SK-N-SH (cell line): ENCODE results near the gene GLIPR1L2. TPM values are rescaled to one million over a fixed set of nuclear protein-coding genes. Genes with fewer than 3 reads are reported as not detected.

ENCODE experiments used
- CTCF ChIA-PET: fragments of 300-600, 350-600 bp; formaldehyde crosslinking; extraction: SDS; loops from one replicate; lab custom pipeline; 2021; lab: Yijun Ruan, JAX
- POLR2A ChIA-PET: fragments of 350-600 bp; sonication (Branson Sonifier 250); formaldehyde crosslinking; extraction: SDS; loops from one replicate; lab custom pipeline; 2020; ENCODE audit warnings: antibody characterized with exemption, inconsistent platforms; lab: Yijun Ruan, JAX
- DNase-seq: peaks from one replicate; pipeline ENCODE4 v3.0.0; 2012
- H2AFZ ChIP-seq: fragments of 200-600 bp; sonication (generic); 2 replicates; pipeline ENCODE4 v1.8.1; 2016; ENCODE audit warnings: antibody characterized with exemption, mild to moderate bottlenecking, low read depth
- H3F3A ChIP-seq: fragments of 200-600 bp; sonication (generic); replicated peaks from 2 replicates; pipeline ENCODE3; 2016; ENCODE audit warnings: antibody characterized with exemption, mild to moderate bottlenecking; ENCODE audit not compliant: insufficient read depth
- H3K27ac ChIP-seq, 2 experiments: fragments of 200-500 bp in 1 of 2; fragments of 200-600 bp in 1 of 2; sonication (Bioruptor generic) in 1 of 2; sonication (generic), shearing (Covaris generic) in 1 of 2; 2 replicates each; pipeline versions ENCODE4 v1.5.1 to v1.6.1; 2014 to 2016; ENCODE audit warnings: low read depth in 2 of 2, inconsistent platforms in 1 of 2, low read length in 1 of 2, mild to moderate bottlenecking in 1 of 2, mixed read lengths in 1 of 2
- H3K27me3 ChIP-seq: fragments of 200-600 bp; sonication (generic), shearing (Covaris generic); 2 replicates; pipeline ENCODE4 v1.6.1; 2016; ENCODE audit warnings: mixed run types; ENCODE audit not compliant: insufficient read depth
- H3K36me3 ChIP-seq, 2 experiments: fragments of 200-500 bp in 1 of 2; fragments of 200-600 bp in 1 of 2; sonication (Bioruptor generic) in 1 of 2; sonication (generic) in 1 of 2; replicated peaks in 1 of 2; 2 replicates each; pipeline versions ENCODE3 to v1.5.1; 2014 to 2016; ENCODE audit warnings: low read length in 1 of 2, mild to moderate bottlenecking in 1 of 2; ENCODE audit not compliant: insufficient read depth in 2 of 2, control insufficient read depth in 1 of 2
- H3K4me1 ChIP-seq, 2 experiments: fragments of 200-500 bp in 1 of 2; fragments of 200-600 bp in 1 of 2; sonication (Bioruptor generic) in 1 of 2; sonication (generic), shearing (Covaris generic) in 1 of 2; 2 replicates each; pipeline versions ENCODE4 v1.5.1 to v1.6.1; 2014 to 2016; ENCODE audit warnings: low read depth in 1 of 2, low read length in 1 of 2, mixed run types in 1 of 2; ENCODE audit not compliant: insufficient read depth in 2 of 2, control insufficient read depth in 1 of 2
- H3K4me2 ChIP-seq: fragments of 200-600 bp; sonication (generic), shearing (Covaris generic); 2 replicates; pipeline ENCODE4 v1.6.1; 2017; ENCODE audit warnings: mixed run types
- H3K4me3 ChIP-seq, 2 experiments: fragments of 200-500 bp in 1 of 2; fragments of 200-600 bp in 1 of 2; sonication (Bioruptor generic) in 1 of 2; sonication (generic), shearing (Covaris generic) in 1 of 2; 2 replicates each; pipeline versions ENCODE4 v1.5.1 to v1.8.1; 2014 to 2016; ENCODE audit warnings: low read depth in 2 of 2, inconsistent platforms in 1 of 2, low read length in 1 of 2, mild to moderate bottlenecking in 1 of 2, mixed read lengths in 1 of 2, moderate library complexity in 1 of 2
- H3K79me2 ChIP-seq: fragments of 200-600 bp; sonication (generic); 2 replicates; pipeline ENCODE4 v1.8.1; 2017; ENCODE audit warnings: mild to moderate bottlenecking; ENCODE audit not compliant: insufficient read depth
- H3K9ac ChIP-seq: fragments of 200-600 bp; sonication (generic); 2 replicates; pipeline ENCODE4 v1.6.1; 2017; ENCODE audit warnings: mixed run types
- H3K9me2 ChIP-seq: fragments of 200-600 bp; sonication (generic); 2 replicates; pipeline ENCODE4 v1.6.1; 2017; ENCODE audit warnings: mixed run types
- H3K9me3 ChIP-seq: fragments of 200-600 bp; sonication (generic); 2 replicates; pipeline ENCODE4 v1.6.1; 2017; ENCODE audit warnings: mixed run types, mild to moderate bottlenecking, moderate library complexity
- H4K20me1 ChIP-seq: fragments of 200-600 bp; sonication (generic); 2 replicates; pipeline ENCODE4 v1.6.1; 2017; ENCODE audit warnings: mild to moderate bottlenecking, mixed run types; ENCODE audit not compliant: insufficient read depth
- CHD2 ChIP-seq: fragments of 150-350 bp; IDR thresholded peaks from 2 replicates; pipeline ENCODE4 v1.6.1; 2018; ENCODE audit warnings: low read length; ENCODE audit not compliant: partially characterized antibody
- FOXJ3 ChIP-seq: sonication (generic); formaldehyde crosslinking; IDR thresholded peaks from 2 replicates; pipeline ENCODE4 v1.5.1; 2020; ENCODE audit warnings: mild to moderate bottlenecking, missing genetic modification reagents
- FOXM1 ChIP-seq: IDR thresholded peaks from 2 replicates; pipeline ENCODE4 v1.4.0; 2012; ENCODE audit warnings: low read depth, mild to moderate bottlenecking
- GABPA ChIP-seq: IDR thresholded peaks from 2 replicates; pipeline ENCODE4 v1.4.0; 2012; ENCODE audit warnings: low read depth, mild to moderate bottlenecking
- IRF3 ChIP-seq: fragments of 150-350 bp; IDR thresholded peaks from 2 replicates; pipeline ENCODE4 v1.6.1; 2016; ENCODE audit warnings: mild to moderate bottlenecking, low read depth, low read length
- JUND ChIP-seq: IDR thresholded peaks from 2 replicates; pipeline ENCODE4 v1.4.0; 2012
- MAX ChIP-seq: IDR thresholded peaks from 2 replicates; pipeline ENCODE4 v1.4.0; 2012; ENCODE audit warnings: low read depth
- MEF2A ChIP-seq: IDR thresholded peaks from 2 replicates; pipeline ENCODE4 v1.4.0; 2012; ENCODE audit warnings: low read depth, borderline replicate concordance
- MXI1 ChIP-seq: IDR thresholded peaks from 2 replicates; pipeline ENCODE4 v1.6.1; 2012; ENCODE audit warnings: mild to moderate bottlenecking, low read depth, low read length, improper control_type of control experiment
- PBX3 ChIP-seq: IDR thresholded peaks from 2 replicates; pipeline ENCODE4; 2012
- POLR2AphosphoS5 ChIP-seq: IDR thresholded peaks from 2 replicates; pipeline ENCODE4 v1.6.1; 2012; ENCODE audit warnings: low read depth, low read length
- RCOR1 ChIP-seq: fragments of 150-350 bp; IDR thresholded peaks from 2 replicates; pipeline ENCODE4 v1.6.1; 2017; ENCODE audit warnings: antibody characterized with exemption, low read length
- RFX5 ChIP-seq: IDR thresholded peaks from 2 replicates; pipeline ENCODE4 v1.6.1; 2012; ENCODE audit warnings: mild to moderate bottlenecking, improper control_type of control experiment, low read length
- RXRA ChIP-seq: IDR thresholded peaks from 2 replicates; pipeline ENCODE4 v1.4.0; 2012; ENCODE audit warnings: low read depth, mild to moderate bottlenecking, borderline replicate concordance
- SMC3 ChIP-seq: IDR thresholded peaks from 2 replicates; pipeline ENCODE4 v1.6.1; 2012; ENCODE audit warnings: low read depth, low read length, improper control_type of control experiment
- TAF1 ChIP-seq: IDR thresholded peaks from 2 replicates; pipeline ENCODE4 v1.6.1; 2012; ENCODE audit warnings: low read depth, mild to moderate bottlenecking, low read length, moderate library complexity, borderline replicate concordance
- TCF12 ChIP-seq: IDR thresholded peaks from 2 replicates; pipeline ENCODE4 v1.4.0; 2012
- TEAD4 ChIP-seq: IDR thresholded peaks from 2 replicates; pipeline ENCODE4 v1.4.0; 2012; ENCODE audit warnings: mild to moderate bottlenecking, borderline replicate concordance; ENCODE audit not compliant: insufficient read depth
- USF2 ChIP-seq: fragments of 150-350 bp; IDR thresholded peaks from 2 replicates; pipeline ENCODE4 v1.6.1; 2017; ENCODE audit warnings: antibody characterized with exemption, low read length, low read depth, borderline replicate concordance
- YY1 ChIP-seq: IDR thresholded peaks from 2 replicates; pipeline ENCODE4 v1.4.0; 2012; ENCODE audit warnings: low read depth, mild to moderate bottlenecking
- WGBS: methylation state at CpG from one replicate; pipeline ENCODE4 v1.1.6; 2017; ENCODE audit warnings: low lambda C conversion rate; 5-methylcytosine and 5-hydroxymethylcytosine counted together
- polyA plus RNA-seq, 3 experiments: library from polyadenylated mRNA; depleted of rRNA; stranded (reverse); fragments of >200 nt; gene quantifications; 2 replicates each; pipeline ENCODE4 v1.2.3, GENCODE V29; 2012

GLIPR1L2 gene
- polyA plus RNA-seq, 1 of the 3 experiments (the other 2 are of a cell fraction): 0.13 TPM

- no peak for TF ChIP-seq FOXM1
- TF ChIP-seq TAF1: no peak
- no peak for TF ChIP-seq PBX3
- TF ChIP-seq FOXJ3: no peak
- TF ChIP-seq RXRA: no peak
- no peak for TF ChIP-seq RCOR1
- no peak for TF ChIP-seq CHD2
- no peak for TF ChIP-seq MEF2A
- TF ChIP-seq SMC3: no peak
- no peak for TF ChIP-seq IRF3
- no peak for TF ChIP-seq YY1
- TF ChIP-seq JUND: no peak
- TF ChIP-seq POLR2AphosphoS5: no peak
- ChIA-PET POLR2A (no interaction called here), CTCF (no interaction called here)
Measured at GRCh38 chr12:75455839-75456238, 65.0 kb downstream of the GLIPR1L2 start.

GRCh38 chr12:75457191-75457590, 66.3 kb downstream of the GLIPR1L2 start:
- Histone ChIP-seq H3K9me3 (peaks cover 22% of the 10 kb centered on the region), H2AFZ (no peak overlapping the region), H3F3A (no peaks in the 10 kb centered on the region), H4K20me1 (no peaks in the 10 kb centered on the region), H3K4me1 (peaks cover 0 to 7% of the 10 kb centered on the region in 2 experiments; a peak in 2 of 4 replicates), H3K4me2 (no peak overlapping the region), H3K36me3 (no peaks in the 10 kb centered on the region), H3K9ac (no peak overlapping the region), H3K79me2 (no peaks in the 10 kb centered on the region)
- no peak for DNase-seq
- POLR2A ChIA-PET: no interaction called here
- 96% methylated on average over 1 of the region's 1 CpG for WGBS
- TF ChIP-seq RCOR1: no peak
- no peak for TF ChIP-seq PBX3
- no peak for TF ChIP-seq USF2
- no peak for TF ChIP-seq TCF12
- no peak for TF ChIP-seq IRF3
- TF ChIP-seq CHD2: no peak
- no peak for TF ChIP-seq GABPA
- TF ChIP-seq TEAD4: no peak
- no peak for TF ChIP-seq MEF2A
- no peak for TF ChIP-seq RFX5
- no peak for TF ChIP-seq MAX
- TF ChIP-seq MXI1: no peak
- TF ChIP-seq, all 33 proteins: peak for 0
- no peak overlapping the region for H3K4me3 ChIP-seq
- no peak overlapping the region for H3K27ac ChIP-seq
- CTCF ChIA-PET: no interaction called here
- no peaks in the 10 kb centered on the region for H3K27me3 ChIP-seq
- no peaks in the 10 kb centered on the region for H3K9me2 ChIP-seq

More at GRCh38 chr12:75455839-75456238, 65.0 kb downstream of the GLIPR1L2 start:
- H4K20me1 ChIP-seq: no peaks in the 10 kb centered on the region
- no peaks in the 10 kb centered on the region for H3K36me3 ChIP-seq
- peak overlapping the region; percentile 48; the same call in 1 of the 2 replicates for H2AFZ ChIP-seq
- WGBS: 38% methylated on average over 5 of the region's 5 CpGs
- no peak overlapping the region for H3K4me3 ChIP-seq
- no peaks in the 10 kb centered on the region for H3K79me2 ChIP-seq
- no peaks in the 10 kb centered on the region for H3K9me2 ChIP-seq
- H3F3A ChIP-seq: peaks cover under 1% of the 10 kb centered on the region
- H3K9me3 ChIP-seq: peaks cover 22% of the 10 kb centered on the region
- no peak overlapping the region for H3K4me2 ChIP-seq
- H3K4me1 ChIP-seq: peaks cover 0 to 7% of the 10 kb centered on the region in 2 experiments; a peak in 2 of 4 replicates
- no peak overlapping the region for H3K27ac ChIP-seq
- no peak overlapping the region for H3K9ac ChIP-seq
- DNase-seq: no peak
- no peaks in the 10 kb centered on the region for H3K27me3 ChIP-seq
